ENCODE results near the gene CUEDC2. TPM values are rescaled to one million over a fixed set of nuclear protein-coding genes. Genes with fewer than 3 reads are reported as not detected.

CUEDC2 gene
- total RNA-seq, 1 donor from 2014 or later = 72.9 TPM

DNA sequence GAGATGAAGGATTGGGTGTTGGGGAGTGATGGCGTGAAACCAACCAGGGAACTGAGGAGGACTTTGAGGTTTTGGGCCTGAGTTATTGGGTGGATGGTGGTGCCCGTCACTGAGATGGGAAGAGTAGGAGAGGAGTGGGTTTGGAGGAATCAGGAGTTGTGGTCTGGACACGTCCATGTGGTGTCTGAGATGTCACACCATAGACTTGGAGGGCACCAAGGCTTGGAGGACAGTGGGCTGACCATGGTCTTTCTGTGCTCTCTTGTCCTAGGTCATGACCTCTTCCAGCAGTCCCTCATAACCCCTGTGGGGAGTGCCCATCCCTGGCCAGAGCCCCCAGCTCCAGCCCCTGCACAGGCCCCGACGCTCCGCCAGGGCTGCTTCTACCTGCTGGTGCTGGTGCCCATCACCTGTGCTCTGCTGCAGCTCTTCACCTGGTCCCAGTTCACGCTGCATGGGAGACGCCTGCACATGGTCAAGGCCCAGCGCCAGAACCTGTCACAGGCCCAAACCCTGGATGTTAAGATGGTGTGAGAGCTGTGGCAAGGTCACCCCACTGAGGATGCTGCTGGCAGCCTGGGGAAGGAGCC lies 43.2 kb upstream of the CUEDC2 start:
- TF ChIP-seq, protein P1, sequence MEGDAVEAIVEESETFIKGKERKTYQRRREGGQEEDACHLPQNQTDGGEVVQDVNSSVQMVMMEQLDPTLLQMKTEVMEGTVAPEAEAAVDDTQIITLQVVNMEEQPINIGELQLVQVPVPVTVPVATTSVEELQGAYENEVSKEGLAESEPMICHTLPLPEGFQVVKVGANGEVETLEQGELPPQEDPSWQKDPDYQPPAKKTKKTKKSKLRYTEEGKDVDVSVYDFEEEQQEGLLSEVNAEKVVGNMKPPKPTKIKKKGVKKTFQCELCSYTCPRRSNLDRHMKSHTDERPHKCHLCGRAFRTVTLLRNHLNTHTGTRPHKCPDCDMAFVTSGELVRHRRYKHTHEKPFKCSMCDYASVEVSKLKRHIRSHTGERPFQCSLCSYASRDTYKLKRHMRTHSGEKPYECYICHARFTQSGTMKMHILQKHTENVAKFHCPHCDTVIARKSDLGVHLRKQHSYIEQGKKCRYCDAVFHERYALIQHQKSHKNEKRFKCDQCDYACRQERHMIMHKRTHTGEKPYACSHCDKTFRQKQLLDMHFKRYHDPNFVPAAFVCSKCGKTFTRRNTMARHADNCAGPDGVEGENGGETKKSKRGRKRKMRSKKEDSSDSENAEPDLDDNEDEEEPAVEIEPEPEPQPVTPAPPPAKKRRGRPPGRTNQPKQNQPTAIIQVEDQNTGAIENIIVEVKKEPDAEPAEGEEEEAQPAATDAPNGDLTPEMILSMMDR (IDR thresholded peaks at IDR 0.05; ENCODE audit: unreplicated experiment) = no peak
- Mint-ChIP-seq H3K4me3 (ENCODE audit: unreplicated experiment) (peak overlapping the region; percentile 15), H3K36me3 (ENCODE audit: low read depth, unreplicated experiment) (peaks cover 6% of the 10 kb centered on the region), H3K27me3 (ENCODE audit: unreplicated experiment) (peaks cover 5% of the 10 kb centered on the region), H3K4me1 (ENCODE audit: unreplicated experiment) (no peaks in the 10 kb centered on the region), H3K9me3 (ENCODE audit: unreplicated experiment) (no peaks in the 10 kb centered on the region), H3K27ac (ENCODE audit: unreplicated experiment) (peak overlapping the region; percentile 11)
- DNase-seq (ENCODE audit: low spot score) = no peak

DNA sequence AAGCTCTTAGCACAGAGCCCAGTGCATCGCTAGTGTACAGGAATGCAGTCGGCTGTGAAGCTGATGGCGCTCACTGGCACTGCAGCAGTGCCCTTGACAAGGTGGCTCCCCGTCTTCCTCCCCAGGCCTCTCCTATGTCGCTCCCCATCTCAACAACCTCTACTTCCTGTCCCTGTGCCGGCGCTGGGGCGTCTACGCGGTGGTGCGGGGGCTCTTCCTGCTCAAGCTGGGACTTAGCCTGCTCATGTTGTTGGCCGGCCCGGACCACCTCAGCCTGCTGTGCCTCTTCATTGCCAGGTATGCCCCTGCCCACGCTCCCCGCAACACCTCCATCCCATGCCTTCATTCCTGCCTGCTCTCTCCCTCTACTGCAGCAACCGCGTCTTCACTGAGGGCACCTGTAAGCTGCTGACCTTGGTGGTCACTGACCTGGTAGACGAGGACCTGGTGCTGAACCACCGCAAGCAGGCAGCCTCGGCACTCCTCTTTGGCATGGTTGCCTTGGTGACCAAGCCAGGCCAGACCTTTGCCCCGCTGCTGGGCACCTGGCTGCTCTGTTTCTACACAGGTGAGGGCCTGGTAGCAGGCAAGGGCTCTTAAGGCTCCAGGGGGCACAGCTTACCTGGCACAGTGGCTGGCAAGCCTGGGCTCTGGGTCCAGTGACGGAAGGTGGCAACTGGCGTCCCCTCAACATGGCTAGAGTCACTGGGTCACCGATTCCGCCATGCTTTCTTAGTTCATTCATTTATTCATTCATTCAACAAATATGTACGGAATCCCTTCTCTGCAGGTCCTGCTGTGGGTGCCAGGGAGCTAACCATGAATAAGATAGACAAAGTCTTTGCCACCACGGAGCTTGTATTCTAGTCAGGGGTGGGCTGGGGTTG lies 41.3 kb upstream of the CUEDC2 start:
- DNase-seq (ENCODE audit: low spot score) = no peak
- TF ChIP-seq, protein P1 (IDR thresholded peaks at IDR 0.05; ENCODE audit: unreplicated experiment) = no peak
- no peak overlapping the region for H3K4me3 Mint-ChIP-seq (ENCODE audit: unreplicated experiment)
- peaks cover 5% of the 10 kb centered on the region for H3K36me3 Mint-ChIP-seq (ENCODE audit: low read depth, unreplicated experiment)
- H3K9me3 Mint-ChIP-seq (ENCODE audit: unreplicated experiment) = no peaks in the 10 kb centered on the region
- H3K27me3 Mint-ChIP-seq (ENCODE audit: unreplicated experiment) = peaks cover 5% of the 10 kb centered on the region
- H3K27ac Mint-ChIP-seq (ENCODE audit: unreplicated experiment) = no peak overlapping the region
- H3K4me1 Mint-ChIP-seq (ENCODE audit: unreplicated experiment) = no peaks in the 10 kb centered on the region

DNA sequence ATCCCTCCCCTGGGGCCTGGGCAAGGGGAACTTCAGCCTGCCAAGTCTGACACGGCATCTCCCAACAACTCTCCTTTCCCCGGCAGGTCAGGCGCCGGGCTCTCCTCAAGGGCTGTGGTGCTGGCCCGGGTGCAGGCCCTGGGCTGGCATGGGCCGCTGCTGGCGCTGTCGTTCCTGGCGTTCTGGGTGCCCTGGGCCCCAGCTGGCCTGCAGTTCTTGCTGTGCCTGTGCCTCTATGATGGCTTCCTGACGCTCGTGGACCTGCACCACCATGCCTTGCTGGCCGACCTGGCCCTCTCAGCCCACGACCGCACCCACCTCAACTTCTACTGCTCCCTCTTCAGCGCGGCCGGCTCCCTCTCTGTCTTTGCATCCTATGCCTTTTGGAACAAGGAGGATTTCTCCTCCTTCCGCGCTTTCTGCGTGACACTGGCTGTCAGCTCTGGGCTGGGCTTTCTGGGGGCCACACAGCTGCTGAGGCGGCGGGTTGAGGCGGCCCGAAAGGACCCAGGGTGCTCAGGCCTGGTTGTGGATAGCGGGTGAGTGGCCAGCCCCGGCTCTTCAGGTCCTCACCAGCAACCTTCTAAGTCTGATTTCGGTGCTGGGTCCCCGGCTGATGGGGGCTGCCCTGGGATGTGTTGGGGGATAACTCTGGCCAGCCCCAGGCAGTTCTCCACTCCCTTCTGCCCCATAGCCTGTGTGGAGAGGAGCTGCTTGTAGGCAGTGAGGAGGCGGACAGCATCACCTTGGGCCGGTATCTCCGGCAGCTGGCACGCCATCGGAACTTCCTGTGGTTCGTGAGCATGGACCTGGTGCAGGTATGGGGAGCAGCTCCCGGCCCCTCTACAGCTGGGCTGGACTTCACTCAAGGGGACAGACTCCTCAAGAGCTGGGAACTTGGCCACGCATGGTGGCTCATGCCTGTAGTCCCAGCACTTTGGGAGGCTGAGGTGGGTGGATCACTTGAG lies 38.5 kb upstream of the CUEDC2 start:
- peaks cover 5% of the 10 kb centered on the region for H3K36me3 Mint-ChIP-seq (ENCODE audit: low read depth, unreplicated experiment)
- no peak overlapping the region for H3K27ac Mint-ChIP-seq (ENCODE audit: unreplicated experiment)
- no peaks in the 10 kb centered on the region for H3K9me3 Mint-ChIP-seq (ENCODE audit: unreplicated experiment)
- DNase-seq (ENCODE audit: low spot score) = no peak
- peaks cover 2% of the 10 kb centered on the region for H3K27me3 Mint-ChIP-seq (ENCODE audit: unreplicated experiment)
- TF ChIP-seq, protein P1 (IDR thresholded peaks at IDR 0.05; ENCODE audit: unreplicated experiment) = no peak
- no peaks in the 10 kb centered on the region for H3K4me1 Mint-ChIP-seq (ENCODE audit: unreplicated experiment)
- no peak overlapping the region for H3K4me3 Mint-ChIP-seq (ENCODE audit: unreplicated experiment)

DNA sequence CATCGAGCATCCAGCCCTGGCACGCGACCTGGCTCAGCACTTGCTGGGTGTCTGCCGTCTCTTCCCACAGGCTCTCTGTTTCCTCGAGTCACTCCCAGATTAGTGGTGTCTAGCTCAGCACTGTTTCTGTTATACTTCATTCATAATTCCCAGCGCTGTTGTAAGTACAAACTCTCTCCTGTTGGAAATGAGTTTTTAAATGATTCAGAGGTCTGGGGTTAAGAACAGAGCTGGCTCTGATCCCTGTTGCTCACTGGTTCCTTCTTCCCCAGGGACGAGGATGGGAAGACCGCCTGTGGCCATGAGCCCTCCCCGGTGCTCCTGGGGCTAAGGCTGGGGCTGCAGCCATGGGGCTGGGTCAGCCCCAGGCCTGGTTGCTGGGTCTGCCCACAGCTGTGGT lies 36.3 kb upstream of the CUEDC2 start:
- Mint-ChIP-seq H3K27me3 (ENCODE audit: unreplicated experiment) (peaks cover under 1% of the 10 kb centered on the region), H3K27ac (ENCODE audit: unreplicated experiment) (no peak overlapping the region), H3K9me3 (ENCODE audit: unreplicated experiment) (no peaks in the 10 kb centered on the region), H3K36me3 (ENCODE audit: low read depth, unreplicated experiment) (peaks cover 5% of the 10 kb centered on the region), H3K4me3 (ENCODE audit: unreplicated experiment) (no peak overlapping the region), H3K4me1 (ENCODE audit: unreplicated experiment) (peaks cover under 1% of the 10 kb centered on the region)
- TF ChIP-seq, protein P1 (IDR thresholded peaks at IDR 0.05; ENCODE audit: unreplicated experiment) = no peak
- DNase-seq (ENCODE audit: low spot score) = no peak
